NT2/D1 (cell line): Measurements from ENCODE around the gene GPR142.

Source experiments
- SUZ12 ChIP-seq: IDR thresholded peaks from 2 replicates; pipeline ENCODE4 v1.6.1; 2011; ENCODE audit not compliant: insufficient read length, insufficient read depth; ENCODE audit errors: extremely low read depth
- YY1 ChIP-seq: IDR thresholded peaks from 2 replicates; pipeline ENCODE4 v1.6.1; 2011; ENCODE audit not compliant: insufficient read length, insufficient read depth
- ZNF274 ChIP-seq: IDR thresholded peaks from 2 replicates; pipeline ENCODE4 v1.6.1; 2011; ENCODE audit warnings: mild to moderate bottlenecking, low read depth, low read length

DNA sequence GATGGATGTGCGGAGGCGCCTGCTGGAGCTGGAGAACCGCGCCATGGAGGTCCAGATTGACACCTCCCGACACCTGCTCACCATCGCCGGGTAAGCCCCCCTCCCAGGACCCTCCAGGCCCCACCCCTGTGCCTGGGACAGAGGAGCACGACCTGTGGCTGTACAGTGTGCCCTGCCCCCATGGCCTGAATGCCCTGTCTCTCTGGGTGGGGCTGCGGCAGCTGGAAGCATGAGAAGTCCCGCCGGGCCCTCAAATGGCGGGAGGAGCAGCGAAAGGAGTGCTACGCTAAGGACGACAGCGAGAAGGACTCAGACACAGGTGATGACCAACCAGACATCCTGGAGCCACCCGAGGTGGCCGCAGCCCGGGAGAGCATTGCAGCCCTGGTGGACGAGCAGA lies 16.8 kb upstream of the GPR142 start:
- no peak for TF ChIP-seq SUZ12
- no peak for TF ChIP-seq YY1
- TF ChIP-seq ZNF274, result no peak
